KMS-11 (cell line): ENCODE results near the gene ZNF324B.
A peak's percentile ranks its signal among the peaks of the same experiment; 100 is the strongest.
"Not testable (repeated sequence)": the region's sequence is repeated elsewhere in the genome, so short reads cannot be mapped to it uniquely, and the experiment has no call there.

ENCODE experiments used
- H2AFZ ChIP-seq: fragments of 200-600 bp; sonication (generic); 2 replicates; pipeline ENCODE4 v1.6.1; 2016; ENCODE audit warnings: antibody characterized with exemption, mixed run types, low read depth
- H3K27ac ChIP-seq: fragments of 200-600 bp; sonication (generic); 2 replicates; pipeline ENCODE4 v1.6.1; 2016; ENCODE audit warnings: mild to moderate bottlenecking, mixed run types
- H3K27me3 ChIP-seq: fragments of 200-600 bp; sonication (generic); 2 replicates; pipeline ENCODE4 v1.6.1; 2017; ENCODE audit warnings: mild to moderate bottlenecking, low read depth, mixed run types, moderate library complexity; ENCODE audit not compliant: insufficient read depth
- H3K36me3 ChIP-seq: fragments of 200-600 bp; sonication (generic); 2 replicates; pipeline ENCODE4 v1.6.1; 2017; ENCODE audit warnings: mild to moderate bottlenecking, mixed run types; ENCODE audit not compliant: insufficient read depth
- H3K4me1 ChIP-seq: fragments of 200-600 bp; sonication (generic); 2 replicates; pipeline ENCODE4 v1.6.1; 2016; ENCODE audit warnings: mild to moderate bottlenecking, low read depth, mixed run types; ENCODE audit not compliant: poor library complexity, severe bottlenecking
- H3K4me2 ChIP-seq: fragments of 200-600 bp; sonication (generic); 2 replicates; pipeline ENCODE4 v1.7.0; 2016; ENCODE audit warnings: mild to moderate bottlenecking, mixed run types
- H3K4me3 ChIP-seq: fragments of 200-600 bp; sonication (generic); IDR thresholded peaks from 2 replicates; pipeline ENCODE4 v1.6.1; 2017; ENCODE audit warnings: low read depth, low read length, mixed read lengths; ENCODE audit not compliant: insufficient read depth
- H3K79me2 ChIP-seq: fragments of 200-600 bp; sonication (generic); 2 replicates; pipeline ENCODE4 v1.6.1; 2016; ENCODE audit warnings: low read depth, mixed run types; ENCODE audit not compliant: insufficient read depth
- H3K9ac ChIP-seq: fragments of 200-600 bp; sonication (generic); 2 replicates; pipeline ENCODE4 v1.6.1; 2016; ENCODE audit warnings: mild to moderate bottlenecking, mixed run types
- H4K20me1 ChIP-seq: fragments of 200-600 bp; sonication (generic); 2 replicates; pipeline ENCODE4 v1.6.1; 2016; ENCODE audit warnings: mild to moderate bottlenecking, mixed run types; ENCODE audit not compliant: insufficient read depth
- CTCF ChIP-seq: fragments of 200-600 bp; sonication (generic); conservative IDR thresholded peaks from 2 replicates; pipeline ENCODE4 v1.6.1; 2017; ENCODE audit warnings: low read depth, mild to moderate bottlenecking, antibody characterized with exemption, low read length, moderate library complexity, mixed read lengths

ZNF324B gene

GRCh38 chr19:58468216-58468839 lies 16.9 kb downstream of the ZNF324B start:
- H3K4me2 ChIP-seq: peak overlapping the region; percentile 67
- H2AFZ ChIP-seq: no peak overlapping the region
- TF ChIP-seq CTCF: no peak
- no peak overlapping the region for H3K4me3 ChIP-seq
- peaks cover 10% of the 10 kb centered on the region; the same call in 1 of the 2 replicates for H3K27me3 ChIP-seq
- peaks cover 13% of the 10 kb centered on the region; the same call in 1 of the 2 replicates for H3K79me2 ChIP-seq
- no peak overlapping the region for H3K27ac ChIP-seq
- H4K20me1 ChIP-seq: no peaks in the 10 kb centered on the region
- H3K4me1 ChIP-seq: peaks cover 6% of the 10 kb centered on the region
- H3K9ac ChIP-seq: no peak overlapping the region
- H3K36me3 ChIP-seq: peaks cover 5% of the 10 kb centered on the region; the same call in 1 of the 2 replicates

- no peak overlapping the region for H3K9ac ChIP-seq
- no peak overlapping the region for H3K4me2 ChIP-seq
- no peak overlapping the region for H3K27ac ChIP-seq
Observed at GRCh38 chr19:58469241-58470013, 18.0 kb downstream of the ZNF324B start.

GRCh38 chr19:58470837-58471543 lies 19.6 kb downstream of the ZNF324B start:
- H3K4me3 ChIP-seq, H3K36me3 ChIP-seq, H3K4me2 ChIP-seq, H3K9ac ChIP-seq, H3K27me3 ChIP-seq, H3K27ac ChIP-seq, H4K20me1 ChIP-seq, H2AFZ ChIP-seq: not testable (repeated sequence)
- Histone ChIP-seq H3K4me1 (peaks cover 17% of the 10 kb centered on the region), H3K79me2 (peaks cover 13% of the 10 kb centered on the region; the same call in 1 of the 2 replicates)

More at GRCh38 chr19:58469241-58470013, 18.0 kb downstream of the ZNF324B start:
- Histone ChIP-seq H3K79me2 (peaks cover 13% of the 10 kb centered on the region; the same call in 1 of the 2 replicates), H2AFZ (no peak overlapping the region), H3K4me1 (peaks cover 9% of the 10 kb centered on the region), H3K4me3 (no peak overlapping the region), H3K36me3 (peaks cover 5% of the 10 kb centered on the region; the same call in 1 of the 2 replicates), H3K27me3 (peaks cover 10% of the 10 kb centered on the region; the same call in 1 of the 2 replicates), H4K20me1 (no peaks in the 10 kb centered on the region)
- no peak for TF ChIP-seq CTCF

DNA sequence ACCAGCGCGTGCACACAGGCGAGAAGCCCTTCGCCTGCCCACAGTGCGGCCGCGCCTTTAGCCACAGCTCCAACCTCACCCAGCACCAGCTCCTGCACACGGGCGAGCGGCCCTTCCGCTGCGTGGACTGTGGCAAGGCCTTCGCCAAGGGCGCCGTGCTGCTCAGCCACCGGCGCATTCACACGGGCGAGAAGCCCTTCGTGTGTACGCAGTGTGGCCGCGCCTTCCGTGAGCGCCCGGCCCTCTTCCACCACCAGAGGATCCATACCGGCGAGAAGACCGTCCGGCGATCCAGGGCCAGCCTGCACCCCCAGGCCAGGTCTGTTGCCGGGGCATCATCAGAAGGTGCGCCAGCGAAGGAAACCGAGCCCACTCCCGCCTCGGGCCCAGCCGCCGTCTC lies 20.3 kb downstream of the ZNF324B start:
- Histone ChIP-seq H3K4me3 (no peak overlapping the region), H3K9ac (no peak overlapping the region), H3K36me3 (peaks cover 5% of the 10 kb centered on the region; the same call in 1 of the 2 replicates), H3K27me3 (no peaks in the 10 kb centered on the region), H3K4me1 (peaks cover 17% of the 10 kb centered on the region), H2AFZ (no peak overlapping the region), H3K79me2 (peaks cover 13% of the 10 kb centered on the region; the same call in 1 of the 2 replicates), H4K20me1 (no peaks in the 10 kb centered on the region), H3K4me2 (no peak overlapping the region), H3K27ac (no peak overlapping the region)
- no peak for TF ChIP-seq CTCF
